HG02938 (cell line): Measurements from ENCODE around the gene NHS.

Experiments
- ATAC-seq: cut with Tn5 transposase; IDR thresholded peaks from one replicate; pipeline ENCODE4 v1.9.1; 2021; ENCODE audit warnings: mild to moderate bottlenecking, moderate library complexity; ENCODE audit not compliant: unreplicated experiment

Gene NHS

DNA sequence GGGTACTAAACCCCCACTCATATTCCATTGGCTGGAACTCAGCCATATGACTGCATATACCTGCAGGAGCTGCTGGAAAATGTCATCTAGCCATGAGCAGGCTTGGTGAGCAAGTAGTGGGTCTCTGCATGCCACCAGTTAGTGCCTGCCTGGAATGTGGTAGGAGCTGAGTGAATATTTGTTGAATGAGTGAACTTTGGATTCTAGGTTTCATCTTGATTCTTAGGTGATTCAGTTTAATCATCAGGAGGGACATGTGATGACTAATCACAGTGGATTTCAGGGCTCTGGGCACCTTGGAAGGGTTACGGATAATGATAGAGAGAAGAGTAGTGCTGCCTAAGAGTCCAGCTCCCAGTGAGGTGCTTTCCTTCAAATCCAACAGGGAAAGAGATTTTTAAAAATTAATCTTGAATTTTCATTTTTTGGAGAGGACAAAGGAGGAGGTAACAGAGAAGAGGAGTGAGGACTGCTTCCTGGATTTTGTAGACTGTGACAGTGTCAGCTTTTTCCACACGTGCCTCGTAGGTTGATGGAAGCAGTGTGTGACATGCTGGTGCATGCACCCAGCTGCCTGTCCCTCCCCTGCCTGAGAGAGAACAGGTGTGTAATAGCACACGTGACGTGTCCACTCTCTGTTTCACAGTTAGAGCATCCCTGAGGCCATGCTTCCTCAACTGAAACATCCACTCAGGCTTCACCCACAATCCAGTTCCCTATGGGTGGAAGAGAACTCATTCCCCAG lies 30.4 kb downstream of the NHS start:
- no peak for ATAC-seq

DNA sequence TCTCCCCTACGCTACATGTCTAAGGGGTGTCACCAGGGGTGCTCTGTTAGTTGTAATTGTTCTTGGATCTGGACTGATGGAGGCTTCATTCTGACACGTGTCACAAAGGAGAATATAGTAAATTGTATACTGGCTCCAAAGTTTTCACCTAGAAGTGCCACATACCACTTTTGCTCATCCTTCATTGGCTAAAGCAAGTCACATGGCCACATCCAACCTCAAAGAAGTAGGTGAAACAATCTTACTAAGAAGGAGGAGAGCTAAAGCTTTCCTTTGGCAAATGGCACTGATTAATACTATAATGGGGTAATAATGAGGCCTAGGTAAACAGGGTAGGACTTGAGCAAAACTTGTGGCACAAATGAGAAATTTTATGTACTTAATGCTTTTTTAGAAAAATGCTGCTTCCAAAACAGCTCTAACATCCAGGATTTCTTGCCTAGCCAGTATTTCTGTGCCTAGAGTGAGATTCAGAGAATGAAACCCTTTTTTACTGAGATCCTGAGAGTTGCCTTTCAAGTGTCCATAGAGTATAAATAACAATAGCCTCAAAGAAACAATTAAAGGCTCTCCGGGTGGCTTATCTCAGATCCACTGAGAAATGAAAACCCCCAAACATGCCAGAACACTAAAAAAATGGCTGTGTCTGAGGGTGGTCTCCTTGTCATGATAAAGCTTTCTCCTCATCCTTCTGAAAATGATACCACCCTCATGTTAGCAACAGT lies 34.7 kb downstream of the NHS start:
- ATAC-seq = no peak

DNA sequence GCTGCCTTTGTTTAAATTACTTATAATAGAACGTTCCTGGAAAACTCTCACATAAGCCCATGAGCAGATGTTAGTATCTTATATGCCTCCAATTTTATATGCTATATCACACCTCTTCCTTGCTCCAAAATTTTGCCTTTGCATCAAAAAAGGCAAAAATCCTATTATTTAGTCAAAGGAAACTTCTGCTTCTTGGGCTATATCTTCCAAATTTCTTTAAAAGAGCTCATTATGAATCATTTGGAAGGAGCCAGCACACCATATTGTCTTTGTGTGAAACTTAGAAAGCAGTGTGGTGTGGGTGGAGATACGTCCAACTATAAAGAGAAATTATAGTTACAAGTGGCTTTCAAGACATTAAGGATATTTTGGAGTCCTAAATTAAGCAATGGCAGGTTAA lies 35.7 kb downstream of the NHS start:
- no peak for ATAC-seq

DNA sequence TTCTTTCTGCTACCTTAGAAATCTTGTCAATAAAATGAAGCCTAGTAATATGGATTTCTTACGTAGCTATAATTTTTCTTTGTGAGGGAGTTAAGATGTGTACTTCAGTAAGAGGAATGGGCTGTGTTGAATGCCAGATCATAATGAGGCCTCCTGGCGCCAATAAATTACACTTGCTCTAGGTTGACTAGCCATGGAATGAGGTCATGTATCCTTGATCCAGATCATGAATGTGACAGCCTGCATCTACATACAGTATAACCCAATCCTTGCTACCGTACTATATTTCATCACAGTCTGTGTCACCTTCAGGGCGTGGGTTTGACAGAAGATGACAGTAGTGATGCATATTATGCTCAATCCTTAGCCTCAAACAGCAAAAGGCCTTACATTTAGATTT lies 36.2 kb downstream of the NHS start:
- ATAC-seq = no peak

DNA sequence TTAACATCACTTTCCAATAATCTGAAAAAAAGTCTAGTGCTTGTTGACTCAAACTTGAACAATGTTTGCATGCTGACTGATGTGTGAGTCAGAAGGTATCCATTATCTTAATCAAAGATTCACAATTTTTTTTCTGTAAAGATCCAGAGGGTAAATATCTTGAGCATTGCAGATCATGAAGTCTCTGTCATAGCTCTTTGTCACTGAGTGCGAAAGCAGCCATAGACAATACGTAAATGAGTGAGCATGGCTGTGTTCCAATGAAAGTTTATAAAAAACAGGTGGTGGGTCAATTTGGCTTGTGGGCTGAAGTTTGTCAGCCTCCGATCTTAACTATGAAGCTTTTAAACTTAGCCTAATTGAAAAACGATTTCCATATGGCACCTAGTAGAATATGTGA lies 37.7 kb downstream of the NHS start:
- no peak for ATAC-seq

DNA sequence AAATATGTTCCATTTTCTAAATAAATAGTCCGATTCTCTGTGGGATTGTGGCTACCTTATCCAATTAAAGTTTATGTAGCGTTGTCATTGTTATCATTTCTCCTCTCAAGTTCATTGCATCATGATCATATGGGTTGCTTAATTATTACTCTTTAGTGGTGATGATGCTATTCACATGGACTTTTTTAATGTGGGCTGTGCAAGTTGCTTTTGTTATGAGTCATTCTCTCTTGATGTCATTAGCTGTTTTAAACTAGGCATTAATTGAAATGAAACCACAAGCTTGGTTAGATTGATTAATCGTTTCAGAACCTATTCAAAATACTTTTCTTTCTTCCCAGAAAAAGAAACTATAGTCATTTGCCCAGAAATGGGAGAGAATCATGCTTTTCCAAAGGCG lies 38.2 kb downstream of the NHS start:
- no peak for ATAC-seq

DNA sequence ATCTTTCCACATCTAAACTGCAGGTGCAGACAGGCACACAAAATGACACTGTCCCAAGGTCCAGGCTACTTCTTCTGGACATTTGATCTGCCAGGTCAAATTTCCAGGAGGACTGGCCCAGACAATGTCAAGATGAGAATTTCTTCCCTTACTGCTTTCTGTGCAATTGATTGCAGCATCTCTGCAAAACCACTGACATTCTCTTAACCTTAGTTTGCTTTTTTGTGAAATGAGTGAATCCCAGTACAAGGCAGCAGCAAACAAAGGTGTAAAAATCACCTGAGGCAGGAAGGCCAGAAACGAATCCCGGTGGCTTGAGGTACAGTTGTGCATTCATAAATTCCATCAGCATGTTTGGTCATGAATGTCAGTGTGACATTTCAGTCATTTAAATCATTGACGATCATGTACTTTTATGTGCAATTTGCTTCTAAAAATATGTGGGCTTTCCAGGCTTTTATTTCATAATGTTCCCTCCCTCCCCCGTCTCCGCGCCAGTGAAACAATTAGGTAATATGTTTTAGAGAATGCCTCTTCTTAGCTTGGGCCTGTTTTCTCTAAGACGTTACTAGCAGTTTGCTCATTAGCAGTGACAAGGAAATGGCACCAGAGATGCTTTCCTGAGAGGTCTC lies 39.1 kb downstream of the NHS start:
- no peak for ATAC-seq

DNA sequence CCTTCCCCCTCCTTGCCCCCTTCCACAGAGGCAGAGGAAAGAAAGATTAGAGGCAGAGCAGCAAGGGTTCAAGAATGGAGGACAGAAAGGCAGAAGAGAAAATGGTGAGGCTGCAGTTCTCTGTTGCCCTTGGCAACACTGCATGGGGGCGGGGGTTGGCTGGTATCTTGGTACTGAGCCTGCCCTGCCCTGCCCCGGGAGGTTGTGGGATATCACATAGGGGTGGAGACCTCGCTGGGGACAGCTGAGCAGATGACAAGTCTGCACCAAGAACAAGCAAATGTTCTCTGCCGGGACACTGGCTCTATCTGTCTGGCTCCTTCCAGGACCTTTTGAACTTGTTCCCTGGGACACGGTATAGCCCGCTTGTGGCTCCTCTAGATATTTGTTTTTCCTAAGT lies 39.8 kb downstream of the NHS start:
- no peak for ATAC-seq

DNA sequence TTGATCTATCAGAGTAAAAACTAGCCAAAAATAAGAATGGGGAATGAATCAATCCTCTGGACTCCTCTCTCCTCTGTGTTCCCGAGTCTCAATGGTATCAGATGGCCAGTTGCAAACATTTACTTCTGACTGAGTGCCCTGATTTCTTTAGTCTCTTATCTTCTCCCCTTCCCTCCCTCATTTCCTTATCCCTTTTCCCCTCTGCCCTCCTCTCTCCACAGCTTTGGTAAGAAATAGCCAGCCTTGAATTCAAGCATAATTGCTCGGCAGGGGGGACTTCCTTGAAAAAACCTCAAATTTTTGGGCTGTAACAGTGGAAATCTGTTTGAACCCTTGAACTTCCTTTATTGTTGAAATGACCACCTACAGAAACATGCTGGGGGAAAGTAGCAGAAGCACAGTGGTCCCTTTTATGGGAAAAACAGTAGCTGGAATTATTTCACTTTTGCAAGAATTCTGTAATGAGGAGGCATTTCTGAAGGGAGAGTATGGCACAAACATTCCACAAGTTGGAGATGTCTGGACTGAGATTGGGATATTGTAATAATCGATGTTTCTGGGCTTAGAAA lies 40.3 kb downstream of the NHS start:
- ATAC-seq = no peak

DNA sequence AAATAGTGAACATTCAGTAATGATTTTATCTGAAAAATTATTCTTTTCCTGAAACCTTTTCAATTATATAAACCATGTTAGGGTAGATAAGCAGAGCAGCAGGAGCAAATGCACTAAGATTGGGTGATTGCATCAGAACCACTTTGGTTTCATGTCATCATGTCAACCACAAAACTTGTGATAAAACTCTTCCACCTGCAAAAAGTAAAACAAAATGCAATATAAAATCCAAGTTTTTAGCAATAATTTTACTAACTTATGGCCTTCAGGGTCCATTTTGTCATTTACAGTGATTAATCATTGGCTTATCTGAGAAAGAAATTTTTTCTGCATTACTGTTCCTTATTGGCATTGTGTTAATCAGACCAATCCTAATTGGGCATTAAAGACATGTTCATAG lies 42.4 kb downstream of the NHS start:
- ATAC-seq = no peak

DNA sequence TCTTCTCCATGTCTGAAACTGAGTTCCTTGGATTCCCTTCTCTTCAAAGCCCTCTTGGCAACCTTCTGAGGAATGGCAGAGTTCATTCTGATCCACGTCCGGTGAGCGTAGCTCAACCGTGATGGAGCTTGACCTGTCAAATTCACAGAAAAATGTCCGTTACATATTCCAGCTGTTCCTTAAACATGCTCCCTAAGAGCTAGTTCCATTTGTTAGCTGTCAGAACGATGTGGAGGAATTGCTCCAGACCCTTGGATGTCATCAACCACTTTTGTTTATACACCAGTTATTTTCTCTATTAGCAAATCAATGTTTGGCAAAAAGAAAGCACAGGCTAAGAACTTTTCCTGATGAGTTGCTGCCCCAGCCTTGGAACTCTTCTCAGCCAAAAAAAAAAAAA lies 50.1 kb downstream of the NHS start:
- ATAC-seq = no peak

DNA sequence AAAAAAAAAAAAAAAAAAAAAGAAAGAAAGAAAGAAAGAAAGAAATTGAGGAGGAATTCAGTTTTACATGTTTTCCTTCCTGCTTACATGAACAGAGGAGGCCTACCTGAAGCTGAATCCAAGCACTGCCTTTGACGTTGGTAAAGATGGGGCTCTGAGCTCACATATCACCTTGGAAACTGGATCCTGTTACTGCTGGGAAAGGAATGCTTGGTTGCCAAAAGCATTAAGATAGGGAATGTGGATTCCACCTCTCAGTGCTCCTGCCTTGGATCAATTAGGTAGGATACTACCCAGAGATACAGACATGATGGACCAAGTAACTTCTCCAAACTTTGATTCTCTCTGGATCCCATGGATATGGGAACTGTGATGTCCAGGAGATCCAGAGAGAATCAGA lies 50.6 kb downstream of the NHS start:
- no peak for ATAC-seq

DNA sequence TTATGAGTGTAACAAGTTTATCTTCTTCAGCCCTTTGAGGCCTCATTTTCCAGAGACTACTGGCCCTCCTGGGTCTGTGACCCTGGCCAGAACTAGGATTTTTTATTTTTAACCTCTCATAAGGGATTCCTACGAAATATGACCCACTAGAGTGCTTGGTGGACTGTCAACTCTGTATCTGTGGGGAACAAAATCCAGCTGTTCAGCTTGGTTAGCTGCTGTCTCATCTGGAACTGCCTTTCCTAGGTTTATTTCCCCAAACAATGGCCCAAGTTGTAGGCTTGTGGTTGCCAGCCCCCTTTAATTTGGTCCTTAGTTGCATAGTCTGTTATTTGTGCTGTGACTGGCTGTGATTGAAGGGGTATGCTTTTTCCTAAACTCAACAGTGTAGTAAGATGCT lies 56.2 kb downstream of the NHS start:
- no peak for ATAC-seq

DNA sequence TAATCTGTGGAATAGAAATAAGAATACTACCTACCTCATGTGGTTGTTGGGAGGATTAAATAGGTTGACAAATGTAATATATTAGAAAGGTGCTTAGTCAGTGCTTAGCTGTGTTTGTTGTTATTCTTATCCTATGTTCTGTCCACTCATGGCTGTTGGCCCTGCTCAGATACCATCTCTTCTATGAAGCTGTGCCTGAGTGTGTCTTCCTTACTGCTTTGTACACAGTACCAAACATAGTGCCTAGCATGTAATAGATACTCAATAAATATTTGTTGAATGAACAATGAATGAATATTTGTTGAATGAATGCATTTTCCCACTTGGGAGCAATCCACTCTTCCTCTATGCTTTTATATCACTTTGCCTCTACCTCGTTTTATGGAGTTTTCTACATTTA lies 57.2 kb downstream of the NHS start:
- ATAC-seq = no peak

DNA sequence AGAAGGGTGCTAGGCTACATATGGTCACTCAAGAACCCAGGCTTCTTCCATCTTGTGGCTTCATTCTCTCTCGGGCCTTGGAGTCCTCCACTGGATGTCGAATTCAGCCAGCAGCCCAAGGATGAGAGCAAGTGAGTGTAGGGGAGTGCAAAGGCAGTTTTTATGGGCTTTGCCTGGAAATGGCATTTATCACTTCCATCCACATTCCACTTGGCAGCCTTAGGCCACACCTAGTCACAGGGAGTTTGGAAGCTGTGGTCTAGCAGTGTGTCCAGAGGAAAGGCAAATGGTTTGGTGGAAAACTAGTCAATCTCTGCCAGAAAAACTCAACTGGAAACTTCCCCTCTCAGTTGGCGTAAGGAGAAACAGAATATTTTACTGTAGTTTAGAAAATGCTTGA lies 59.0 kb downstream of the NHS start:
- no peak for ATAC-seq

DNA sequence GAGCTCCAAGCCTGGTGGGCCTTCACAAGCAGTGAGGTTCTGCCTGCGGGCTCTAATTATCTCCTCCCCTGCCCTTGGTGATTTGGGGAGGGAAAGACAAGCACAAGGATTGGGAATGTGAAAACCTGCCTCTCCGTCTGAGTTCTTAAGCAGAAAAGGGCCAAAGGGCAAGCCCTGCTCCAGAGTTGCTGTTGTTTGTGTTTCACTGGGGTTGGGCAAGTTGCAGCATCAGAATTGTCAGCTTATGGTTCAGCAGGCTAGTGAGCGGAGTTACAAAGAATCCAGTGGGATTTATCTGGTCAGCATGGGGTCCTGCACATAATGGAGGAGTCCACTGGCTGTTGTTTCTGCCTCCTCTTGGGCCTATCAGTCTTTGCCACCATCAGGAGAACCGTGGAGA lies 60.5 kb downstream of the NHS start:
- ATAC-seq = no peak

DNA sequence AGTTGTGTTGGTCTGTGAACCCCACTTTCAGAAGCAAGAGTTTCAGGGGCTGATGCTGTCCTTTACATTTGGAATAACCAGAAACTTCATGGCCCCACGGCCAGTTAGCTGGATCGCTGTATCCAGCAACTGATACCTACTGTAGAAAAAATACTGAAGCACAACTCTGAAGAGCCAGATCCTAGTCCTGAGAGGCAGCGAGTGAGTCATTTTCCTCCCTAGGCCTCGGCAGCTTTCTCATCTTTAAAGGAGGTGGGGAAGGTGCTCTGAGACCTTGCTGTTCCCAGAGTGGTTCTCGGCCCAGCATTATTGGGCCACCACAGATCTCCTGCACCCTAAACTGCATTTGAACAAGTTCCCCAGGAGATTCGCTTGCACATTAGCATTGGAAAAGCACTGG lies 63.2 kb downstream of the NHS start:
- no peak for ATAC-seq

DNA sequence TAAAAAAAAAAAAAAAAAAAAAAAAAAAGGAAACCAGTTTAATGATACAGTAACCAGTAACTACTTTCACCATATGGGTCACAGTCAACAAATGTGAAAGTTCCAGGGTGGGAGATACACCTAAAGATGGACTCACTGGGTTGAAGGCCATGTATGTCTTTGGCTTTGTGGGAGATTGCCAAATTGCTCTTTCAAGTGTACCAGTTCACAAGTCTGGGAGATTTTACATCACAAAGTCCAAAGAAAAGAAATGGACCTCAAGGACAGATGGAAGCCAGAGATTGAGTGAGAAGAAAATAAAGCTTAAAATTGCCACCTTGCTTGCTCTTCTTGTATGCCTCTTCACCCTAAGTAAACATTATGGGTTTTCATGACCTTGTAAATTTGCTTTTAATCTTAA lies 65.3 kb downstream of the NHS start:
- ATAC-seq = no peak

DNA sequence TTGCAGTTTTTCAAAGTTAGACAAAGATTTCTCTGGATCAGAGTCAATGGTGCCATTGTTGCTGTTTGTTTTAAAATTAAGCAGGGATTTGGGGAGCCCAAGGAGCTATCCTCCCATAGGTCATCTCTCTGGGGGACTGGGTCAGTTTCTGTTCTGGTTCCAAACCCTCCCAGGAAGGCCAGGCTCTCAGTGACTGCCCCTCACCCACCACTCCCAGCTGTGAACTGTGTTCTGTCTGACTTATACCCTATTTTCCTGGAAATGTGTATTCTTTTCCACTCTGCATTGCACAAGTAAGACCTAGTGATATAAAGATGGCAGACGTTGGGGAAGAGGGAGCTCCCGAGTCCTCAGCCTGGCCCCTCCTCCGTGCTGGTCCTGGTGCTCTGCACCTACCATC lies 65.8 kb downstream of the NHS start:
- ATAC-seq = no peak

DNA sequence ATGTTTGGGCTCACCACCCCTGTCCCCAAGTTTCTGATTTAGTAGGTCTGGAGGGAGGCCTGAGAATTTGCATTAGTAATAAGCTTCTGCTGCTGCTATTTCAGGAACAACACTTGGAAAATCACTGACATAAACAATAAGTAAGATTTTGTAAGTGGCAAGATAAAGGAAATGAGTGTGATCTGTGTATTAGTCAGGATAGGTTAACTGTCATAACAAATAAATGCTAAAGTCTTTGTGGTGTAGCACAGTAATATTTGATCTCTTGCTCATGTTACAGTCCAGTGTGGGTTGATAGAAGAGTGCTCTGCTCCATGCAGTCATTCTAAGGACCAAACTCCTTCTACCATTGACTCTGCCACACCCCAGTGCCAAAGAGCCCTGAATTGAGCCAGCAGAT lies 67.0 kb downstream of the NHS start:
- no peak for ATAC-seq

DNA sequence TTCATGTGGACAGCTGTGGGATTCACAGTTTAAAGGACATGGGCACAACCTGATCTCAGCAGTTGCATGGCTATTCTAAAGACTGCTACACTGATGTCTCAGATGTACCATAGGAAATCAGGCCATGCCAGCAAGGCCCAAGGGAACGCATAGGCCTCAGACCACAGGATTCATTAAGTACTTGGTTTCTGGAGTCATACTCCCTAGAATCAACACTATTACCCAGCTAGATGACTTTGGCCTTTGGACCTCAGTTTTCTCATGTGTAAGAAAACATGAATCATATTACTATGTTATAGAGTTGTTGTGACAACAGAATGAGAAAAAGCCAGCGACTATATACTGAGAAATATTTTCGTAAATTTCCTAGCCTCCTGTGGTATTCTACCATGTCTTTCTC lies 67.9 kb downstream of the NHS start:
- no peak for ATAC-seq

DNA sequence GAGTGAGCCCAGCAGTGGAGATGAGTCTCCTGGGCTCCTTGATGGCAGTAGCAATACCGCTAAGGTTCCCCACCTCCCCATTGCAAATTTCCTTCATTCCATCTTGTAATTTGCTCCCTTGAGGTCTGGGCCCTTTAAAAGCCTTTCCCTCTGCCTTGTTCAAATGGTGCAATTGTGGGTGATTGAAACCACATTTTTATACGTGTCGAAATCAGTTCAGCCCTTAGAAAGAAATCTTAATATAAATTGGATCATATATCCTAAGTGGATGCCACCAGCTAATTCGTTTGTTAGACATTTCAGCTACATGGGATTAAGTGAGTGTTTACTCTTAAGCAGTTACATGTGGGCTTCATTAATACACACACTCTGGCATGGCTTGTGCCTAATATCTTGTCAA lies 68.6 kb downstream of the NHS start:
- ATAC-seq = no peak
